Loucy (cell line): ENCODE data around the gene C9orf50.

ENCODE experiments used
- H2AFZ ChIP-seq: fragments of 200-600 bp; sonication (generic); 2 replicates; pipeline ENCODE4 v1.6.0; 2016; ENCODE audit warnings: antibody characterized with exemption, mild to moderate bottlenecking, low read length, moderate library complexity
- H3F3A ChIP-seq: fragments of 200-600 bp; 2 replicates; pipeline ENCODE4 v1.6.0; 2016; ENCODE audit warnings: antibody characterized with exemption, low read depth, mild to moderate bottlenecking
- H3K27me3 ChIP-seq: fragments of 200-600 bp; sonication (generic); 2 replicates; pipeline ENCODE4 v1.6.1; 2014; ENCODE audit warnings: low read length, mild to moderate bottlenecking; ENCODE audit not compliant: insufficient read depth, poor library complexity, severe bottlenecking
- H3K36me3 ChIP-seq: fragments of 200-600 bp; sonication (generic); 2 replicates; pipeline ENCODE4 v1.6.1; 2016; ENCODE audit warnings: low read length; ENCODE audit not compliant: insufficient read depth
- H3K4me1 ChIP-seq: fragments of 200-600 bp; sonication (generic); 2 replicates; pipeline ENCODE4 v1.5.1; 2014; ENCODE audit warnings: low read length, mild to moderate bottlenecking; ENCODE audit not compliant: insufficient read depth, poor library complexity, severe bottlenecking
- H3K4me2 ChIP-seq: fragments of 200-600 bp; sonication (generic); 2 replicates; pipeline ENCODE4 v1.6.0; 2014; ENCODE audit warnings: antibody characterized with exemption, low read length, low read depth, mild to moderate bottlenecking; ENCODE audit not compliant: poor library complexity, severe bottlenecking
- H3K4me3 ChIP-seq: fragments of 200-600 bp; sonication (generic); 2 replicates; pipeline ENCODE4 v1.5.1; 2014; ENCODE audit warnings: low read length, mild to moderate bottlenecking, mixed read lengths; ENCODE audit not compliant: poor library complexity, severe bottlenecking
- H3K79me2 ChIP-seq: fragments of 200-600 bp; sonication (generic); 2 replicates; pipeline ENCODE4 v1.6.1; 2014; ENCODE audit warnings: low read length; ENCODE audit not compliant: insufficient read depth
- H3K9ac ChIP-seq: fragments of 200-600 bp; sonication (generic); 2 replicates; pipeline ENCODE4 v1.6.0; 2014; ENCODE audit warnings: mild to moderate bottlenecking, low read depth, low read length, moderate library complexity; ENCODE audit not compliant: poor library complexity, severe bottlenecking
- H3K9me2 ChIP-seq: fragments of 200-600 bp; sonication (generic); replicated peaks from 2 replicates; pipeline ENCODE4 v1.6.1; 2016; ENCODE audit warnings: low read depth, low read length, mixed read lengths
- H3K9me3 ChIP-seq: fragments of 200-600 bp; sonication (generic); 2 replicates; pipeline ENCODE4 v1.6.1; 2014; ENCODE audit warnings: mild to moderate bottlenecking, antibody characterized with exemption, low read length, low read depth; ENCODE audit not compliant: insufficient read depth
- H4K20me1 ChIP-seq: fragments of 200-600 bp; sonication (generic); 2 replicates; pipeline ENCODE4 v1.6.0; 2014; ENCODE audit warnings: antibody characterized with exemption, low read length, mild to moderate bottlenecking; ENCODE audit not compliant: insufficient read depth, poor library complexity, severe bottlenecking
- CTCF ChIP-seq: fragments of 200-600 bp; sonication (generic); conservative IDR thresholded peaks from 2 replicates; pipeline ENCODE4 v1.5.1; 2014; ENCODE audit warnings: mild to moderate bottlenecking, antibody characterized with exemption, low read length
- EZH2phosphoT487 ChIP-seq: fragments of 200-600 bp; IDR thresholded peaks from 2 replicates; pipeline ENCODE4 v1.6.1; 2018; ENCODE audit warnings: antibody characterized with exemption, mild to moderate bottlenecking, moderate library complexity, borderline replicate concordance

Gene C9orf50

GRCh38 chr9:129624168-129624759, 3.4 kb upstream of the C9orf50 start:
- Histone ChIP-seq H3K4me1 (peaks cover 26% of the 10 kb centered on the region), H3K27me3 (no peaks in the 10 kb centered on the region), H4K20me1 (peaks cover 18% of the 10 kb centered on the region), H3K4me3 (no peak overlapping the region), H3F3A (no peaks in the 10 kb centered on the region), H3K4me2 (no peak overlapping the region), H2AFZ (peak overlapping the region; percentile 73; the same call in 1 of the 2 replicates), H3K9ac (no peak overlapping the region), H3K79me2 (peaks cover 33% of the 10 kb centered on the region), H3K36me3 (no peaks in the 10 kb centered on the region), H3K9me3 (no peaks in the 10 kb centered on the region), H3K9me2 (no peaks in the 10 kb centered on the region)
- TF ChIP-seq EZH2phosphoT487, result no peak
- peak; percentile 63 for TF ChIP-seq CTCF

- H3K36me3 ChIP-seq, result no peaks in the 10 kb centered on the region
- no peaks in the 10 kb centered on the region for H3K9me3 ChIP-seq
- H3K4me3 ChIP-seq, result no peak overlapping the region
- peaks cover 17% of the 10 kb centered on the region for H4K20me1 ChIP-seq
- H3K9me2 ChIP-seq, result no peaks in the 10 kb centered on the region
- H3K4me2 ChIP-seq, result no peak overlapping the region
- H3F3A ChIP-seq, result no peaks in the 10 kb centered on the region
- H3K9ac ChIP-seq, result no peak overlapping the region
- H3K4me1 ChIP-seq, result peaks cover 24% of the 10 kb centered on the region
- no peak overlapping the region for H2AFZ ChIP-seq
- TF ChIP-seq CTCF (no peak), EZH2phosphoT487 (no peak)
- no peaks in the 10 kb centered on the region for H3K27me3 ChIP-seq
- H3K79me2 ChIP-seq, result peaks cover 23% of the 10 kb centered on the region
Observed at GRCh38 chr9:129623331-129623730, 2.4 kb upstream of the C9orf50 start.

GRCh38 chr9:129619787-129620668, 873 bp downstream of the C9orf50 start:
- H3F3A ChIP-seq, result no peaks in the 10 kb centered on the region
- H4K20me1 ChIP-seq, result no peaks in the 10 kb centered on the region
- H3K9me3 ChIP-seq, result no peaks in the 10 kb centered on the region
- no peaks in the 10 kb centered on the region for H3K79me2 ChIP-seq
- H2AFZ ChIP-seq, result no peak overlapping the region; the same call in 1 of the 2 replicates
- H3K4me1 ChIP-seq, result peaks cover 6% of the 10 kb centered on the region
- H3K9ac ChIP-seq, result peak overlapping the region; percentile 54
- peak overlapping the region; percentile 60 for H3K4me3 ChIP-seq
- peak overlapping the region; percentile 52 for H3K4me2 ChIP-seq
- TF ChIP-seq CTCF (no peak), EZH2phosphoT487 (no peak)
- H3K9me2 ChIP-seq, result no peaks in the 10 kb centered on the region
- no peaks in the 10 kb centered on the region for H3K27me3 ChIP-seq
- H3K36me3 ChIP-seq, result no peaks in the 10 kb centered on the region
